PC-9 (cell line): ENCODE results near the gene INSR.

Experiments used
- EZH2 ChIP-seq: fragments of 200-600 bp; sonication (generic); IDR thresholded peaks from 2 replicates; pipeline ENCODE4 v1.8.0; 2017; ENCODE audit warnings: antibody characterized with exemption, low read depth
- TF ChIP-seq, protein P1 (sequence below): fragments of 200-600 bp; sonication (generic); conservative IDR thresholded peaks from 2 replicates; pipeline ENCODE4 v1.6.1; 2017; ENCODE audit warnings: mixed run types, antibody characterized with exemption, mild to moderate bottlenecking, moderate library complexity

GRCh38 chr19:7069042-7069903 is 224.9 kb downstream of the INSR start, which contains the start of gene ZNF557:
- TF ChIP-seq, protein P1, sequence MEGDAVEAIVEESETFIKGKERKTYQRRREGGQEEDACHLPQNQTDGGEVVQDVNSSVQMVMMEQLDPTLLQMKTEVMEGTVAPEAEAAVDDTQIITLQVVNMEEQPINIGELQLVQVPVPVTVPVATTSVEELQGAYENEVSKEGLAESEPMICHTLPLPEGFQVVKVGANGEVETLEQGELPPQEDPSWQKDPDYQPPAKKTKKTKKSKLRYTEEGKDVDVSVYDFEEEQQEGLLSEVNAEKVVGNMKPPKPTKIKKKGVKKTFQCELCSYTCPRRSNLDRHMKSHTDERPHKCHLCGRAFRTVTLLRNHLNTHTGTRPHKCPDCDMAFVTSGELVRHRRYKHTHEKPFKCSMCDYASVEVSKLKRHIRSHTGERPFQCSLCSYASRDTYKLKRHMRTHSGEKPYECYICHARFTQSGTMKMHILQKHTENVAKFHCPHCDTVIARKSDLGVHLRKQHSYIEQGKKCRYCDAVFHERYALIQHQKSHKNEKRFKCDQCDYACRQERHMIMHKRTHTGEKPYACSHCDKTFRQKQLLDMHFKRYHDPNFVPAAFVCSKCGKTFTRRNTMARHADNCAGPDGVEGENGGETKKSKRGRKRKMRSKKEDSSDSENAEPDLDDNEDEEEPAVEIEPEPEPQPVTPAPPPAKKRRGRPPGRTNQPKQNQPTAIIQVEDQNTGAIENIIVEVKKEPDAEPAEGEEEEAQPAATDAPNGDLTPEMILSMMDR: no peak
- no peak for TF ChIP-seq EZH2
